MCF 10A (cell line): ENCODE measurements around the gene MMP17. TPM values are rescaled to one million over a fixed set of nuclear protein-coding genes. Genes with fewer than 3 reads are reported as not detected.

Source experiments
- BruUV-seq: library from RNA; stranded (reverse); fragments of 400-500 nt; replicated peaks from 2 replicates; lab custom pipeline; 2021; lab: Mats Ljungman, UMichigan
- CTCF ChIA-PET: fragments of 300-600 bp; sonication (Branson Sonifier 250); formaldehyde crosslinking; extraction: SDS; loops from one replicate; lab custom pipeline; 2021; ENCODE audit warnings: antibody characterized with exemption, inconsistent platforms; lab: Yijun Ruan, JAX
- POLR2A ChIA-PET: fragments of 300-600, 350-650 bp; sonication (Branson Sonifier 250); formaldehyde crosslinking; extraction: SDS; loops from one replicate; lab custom pipeline; 2020; ENCODE audit warnings: antibody characterized with exemption, inconsistent platforms; lab: Yijun Ruan, JAX
- DNase-seq: peaks from one replicate; pipeline ENCODE4 v3.0.0-alpha.2; 2018; ENCODE audit not compliant: unreplicated experiment
- H3K27ac Mint-ChIP-seq: one replicate; pipeline ENCODE4 v1.8.0; 2022; ENCODE audit warnings: mild to moderate bottlenecking, low read depth, mixed read lengths; ENCODE audit not compliant: unreplicated experiment
- H3K27me3 Mint-ChIP-seq: one replicate; pipeline ENCODE4 v1.8.0; 2022; ENCODE audit warnings: mixed read lengths; ENCODE audit not compliant: insufficient read depth, unreplicated experiment
- H3K36me3 Mint-ChIP-seq: one replicate; pipeline ENCODE4 v1.8.0; 2022; ENCODE audit warnings: mild to moderate bottlenecking, moderate library complexity, mixed read lengths; ENCODE audit not compliant: insufficient read depth, unreplicated experiment
- H3K4me1 Mint-ChIP-seq: one replicate; pipeline ENCODE4 v1.8.0; 2022; ENCODE audit warnings: mixed read lengths; ENCODE audit not compliant: insufficient read depth, unreplicated experiment
- H3K4me3 Mint-ChIP-seq: one replicate; pipeline ENCODE4 v1.8.0; 2022; ENCODE audit warnings: mild to moderate bottlenecking, moderate library complexity, mixed read lengths; ENCODE audit not compliant: unreplicated experiment
- H3K9me3 Mint-ChIP-seq: one replicate; pipeline ENCODE4 v1.8.0; 2022; ENCODE audit warnings: mixed read lengths; ENCODE audit not compliant: unreplicated experiment
- CTCF ChIP-seq: fragments of 200-600 bp; IDR thresholded peaks from one replicate; pipeline ENCODE4 v1.8.0; 2022; ENCODE audit warnings: antibody characterized with exemption, mild to moderate bottlenecking; ENCODE audit not compliant: unreplicated experiment
- intact Hi-C: fragments of 100-400 bp; cut with micrococcal nuclease; formaldehyde crosslinking; loops from 2 replicates; pipeline ENCODE4 v1.14.1; 2022
- total RNA-seq: library from RNA; stranded (reverse); gene quantifications from 2 replicates; pipeline ENCODE4 v1.2.3, GENCODE V29; 2022

MMP17 gene
- total RNA-seq, 1 experiment from 2014 or later: 5.4 TPM

- CTCF ChIA-PET: no interaction called here
- no peak for DNase-seq
- Mint-ChIP-seq H3K27ac (no peak overlapping the region), H3K4me1 (no peaks in the 10 kb centered on the region), H3K4me3 (no peak overlapping the region), H3K27me3 (no peaks in the 10 kb centered on the region), H3K9me3 (no peaks in the 10 kb centered on the region), H3K36me3 (peaks cover 46% of the 10 kb centered on the region)
- TF ChIP-seq CTCF: no peak
- POLR2A ChIA-PET: interaction anchor here (0.5 to 1.2 kb wide), 2 partner anchors 13 to 33 kb away, joined by 3 read pairs; no protein-coding TSS in a partner anchor
- no TSS peak for BruUV-seq
- intact Hi-C loops: no loop called here
Observed at GRCh38 chr12:131796411-131796736, 31.8 kb upstream of the MMP17 start.

GRCh38 chr12:131796754-131797587 lies 31.2 kb upstream of the MMP17 start:
- peaks cover 51% of the 10 kb centered on the region for H3K36me3 Mint-ChIP-seq

GRCh38 chr12:131797588-131797934 lies 30.6 kb upstream of the MMP17 start:
- Mint-ChIP-seq H3K4me3 (no peak overlapping the region), H3K9me3 (no peaks in the 10 kb centered on the region), H3K27me3 (no peaks in the 10 kb centered on the region), H3K27ac (no peak overlapping the region), H3K4me1 (no peaks in the 10 kb centered on the region), H3K36me3 (peaks cover 51% of the 10 kb centered on the region)
- CTCF ChIA-PET: no interaction called here
- intact Hi-C loops: no loop called here
- POLR2A ChIA-PET: interaction anchor here (0.7 kb wide), 1 partner anchor 133 kb away, joined by 3 read pairs; no protein-coding TSS in a partner anchor
- no peak for DNase-seq
- TF ChIP-seq CTCF: no peak
- BruUV-seq: no TSS peak

More at GRCh38 chr12:131796754-131797587, 31.2 kb upstream of the MMP17 start:
- H3K27me3 Mint-ChIP-seq: no peaks in the 10 kb centered on the region
- ChIA-PET CTCF (no interaction called here), POLR2A (interaction anchor here (0.5 to 1.2 kb wide), 3 partner anchors 13 to 133 kb away, joined by 3 read pairs; no protein-coding TSS in a partner anchor)
- H3K4me3 Mint-ChIP-seq: no peak overlapping the region
- no peak for DNase-seq
- BruUV-seq: no TSS peak
- TF ChIP-seq CTCF: no peak
- H3K27ac Mint-ChIP-seq: no peak overlapping the region
- no peaks in the 10 kb centered on the region for H3K9me3 Mint-ChIP-seq
- intact Hi-C loops: no loop called here
- H3K4me1 Mint-ChIP-seq: no peaks in the 10 kb centered on the region

GRCh38 chr12:131799195-131799594 lies 29.0 kb upstream of the MMP17 start:
- CTCF ChIA-PET: interaction anchor here (0.6 to 1.7 kb wide), 2 partner anchors 615 to 695 kb away, joined by 3 to 5 read pairs; no protein-coding TSS in a partner anchor
- DNase-seq: no peak
- Mint-ChIP-seq H3K9me3 (no peaks in the 10 kb centered on the region), H3K4me3 (no peak overlapping the region), H3K36me3 (peaks cover 43% of the 10 kb centered on the region), H3K27ac (no peak overlapping the region), H3K4me1 (peaks cover 6% of the 10 kb centered on the region), H3K27me3 (no peaks in the 10 kb centered on the region)
- no peak for TF ChIP-seq CTCF
- POLR2A ChIA-PET: no interaction called here
- intact Hi-C loops: no loop called here
- BruUV-seq: no TSS peak
